CD8-positive, alpha-beta memory T cell (primary cell): ENCODE measurements around the gene GPX7. TPM values are rescaled to one million over a fixed set of nuclear protein-coding genes. Genes with fewer than 3 reads are reported as not detected.

ENCODE experiments used
- polyA plus RNA-seq: library from polyadenylated mRNA; unstranded; fragments of 300-500 nt; fragmentation: Illumina TruSeq; gene quantifications from one replicate; pipeline ENCODE4 v1.2.3, GENCODE V29; 2021
- total RNA-seq, 2 experiments: library from RNA; stranded (reverse); gene quantifications; one replicate each; pipeline ENCODE4 v1.2.3, GENCODE V29; 2021

GPX7 gene
- total and polyA plus RNA-seq, 3 experiments from 2014 or later, result 29.9 to 31.9 (median 30.0) TPM

Other genes starting within 250 kb of the GPX7 start
- gene CC2D1B, start 236.2 kb upstream of the GPX7 start, total RNA-seq, result 10 to 100 TPM; 46.2 to 47.8 TPM
- gene CC2D1B, start 236.2 kb upstream of the GPX7 start, polyA plus RNA-seq, result 11.0 TPM
- 10 to 100 TPM; 39.8 to 40.6 TPM for gene ORC1, start 197.9 kb upstream of the GPX7 start, total RNA-seq
- 0.55 TPM for gene ORC1, start 197.9 kb upstream of the GPX7 start, polyA plus RNA-seq
- gene PRPF38A, start 197.8 kb upstream of the GPX7 start, total RNA-seq, result 100 to 1,000 TPM; 123 to 126 TPM
- gene PRPF38A, start 197.8 kb upstream of the GPX7 start, polyA plus RNA-seq, result 46.4 TPM
- 10 to 100 TPM; 54.1 to 63.1 TPM for gene TUT4, start 49.3 kb upstream of the GPX7 start, total RNA-seq
- 40.1 TPM for gene TUT4, start 49.3 kb upstream of the GPX7 start, polyA plus RNA-seq
- 10 to 100 TPM; 15.7 to 16.7 TPM for gene SHISAL2A, start 30.8 kb downstream of the GPX7 start, total RNA-seq
- 11.3 TPM for gene SHISAL2A, start 30.8 kb downstream of the GPX7 start, polyA plus RNA-seq
- 10 to 100 TPM; 39.8 to 41.2 TPM for gene COA7, start 96.0 kb downstream of the GPX7 start, total RNA-seq
- gene COA7, start 96.0 kb downstream of the GPX7 start, polyA plus RNA-seq, result 3.2 TPM
- gene ZYG11B, start 124.1 kb downstream of the GPX7 start, total RNA-seq, result 10 to 100 TPM; 11.2 to 11.9 TPM
- gene ZYG11B, start 124.1 kb downstream of the GPX7 start, polyA plus RNA-seq, result 11.5 TPM
- under 1 TPM; 0.04 to 0.07 TPM for gene ZYG11A, start 240.4 kb downstream of the GPX7 start, total RNA-seq
- not detected for gene ZYG11A, start 240.4 kb downstream of the GPX7 start, polyA plus RNA-seq